ENCODE results near the gene FGF12.

GRCh38 chr3:192129586-192129985 is 597.8 kb downstream of the FGF12 start:
- no peak for TF ChIP-seq CTCF (IDR thresholded peaks at IDR 0.05)
- TF ChIP-seq EZH2 (IDR thresholded peaks at IDR 0.05; ENCODE audit: borderline replicate concordance, insufficient read depth, low read depth, low read length, poor library complexity, severe bottlenecking) = no peak
